K562 (cell line): Measurements from ENCODE around the gene RAB31. TPM values are rescaled to one million over a fixed set of nuclear protein-coding genes. Genes with fewer than 3 reads are reported as not detected.

Experiments used
- E2F5 ChIP-seq: sonication (generic); formaldehyde crosslinking; IDR thresholded peaks from 2 replicates; pipeline ENCODE4 v1.8.0; 2022; ENCODE audit warnings: mild to moderate bottlenecking, missing genetic modification reagents
- GATAD2B ChIP-seq: fragments of 450-650 bp; IDR thresholded peaks from 2 replicates; pipeline ENCODE4 v1.6.1; 2017; ENCODE audit warnings: mild to moderate bottlenecking, borderline replicate concordance
- MGA ChIP-seq: fragments of 450-650 bp; IDR thresholded peaks from 2 replicates; pipeline ENCODE4 v1.6.1; 2016; ENCODE audit warnings: mild to moderate bottlenecking, moderate library complexity
- PRPF4 ChIP-seq: fragments of 200-400 bp; formaldehyde crosslinking; IDR thresholded peaks from one replicate; pipeline ENCODE4 v1.6.1; 2017; ENCODE audit warnings: low read length, low read depth, mild to moderate bottlenecking; ENCODE audit not compliant: insufficient read depth, poor library complexity, severe bottlenecking
- RBM39 ChIP-seq: fragments of 200-400 bp; formaldehyde crosslinking; optimal IDR thresholded peaks from 2 replicates; pipeline ENCODE3; 2018; ENCODE audit warnings: low read depth, low read length
- SP1 ChIP-seq: sonication (generic); formaldehyde crosslinking; IDR thresholded peaks from 2 replicates; pipeline ENCODE4 v1.8.1; 2022; ENCODE audit warnings: mild to moderate bottlenecking, missing genetic modification reagents
- ZBTB9 ChIP-seq: fragments of 450-650 bp; formaldehyde crosslinking; IDR thresholded peaks from 2 replicates; pipeline ENCODE4 v1.4.0; 2020; ENCODE audit warnings: mild to moderate bottlenecking, moderate library complexity
- ZNF121 ChIP-seq: sonication (generic); formaldehyde crosslinking; conservative IDR thresholded peaks from 2 replicates; pipeline ENCODE4 v1.8.0; 2022; ENCODE audit warnings: missing genetic modification reagents
- ZNF639 ChIP-seq, 2 experiments: fragments of 200-800 bp in 1 of 2; sonication (Bioruptor generic) in 1 of 2; sonication (generic) in 1 of 2; formaldehyde crosslinking in 1 of 2; IDR thresholded peaks in 1 of 2; conservative IDR thresholded peaks in 1 of 2; 2 replicates each; pipeline versions ENCODE4 v1.5.0 to v1.6.1; 2016 to 2020; ENCODE audit warnings: missing compliant biosample characterization in 1 of 2, missing genetic modification characterization in 1 of 2, missing genetic modification reagents in 1 of 2
- polyA plus RNA-seq, 8 experiments: library from polyadenylated mRNA; depleted of rRNA in 4 of 8; stranded (reverse) in 5 of 8; unstranded in 3 of 8; fragments of >200 nt; fragmentation: Nextera tagmentation in 2 of 8; fragmentation: Illumina TruSeq in 1 of 8; extraction: Ambion mirVana in 2 of 8; extraction: Trizol in 1 of 8; gene quantifications; 2 replicates each; pipeline versions ENCODE4 v1.2.1 to v1.2.3, GENCODE V29; 2011 to 2014; ENCODE audit warnings: inconsistent platforms in 1 of 8, missing spikeins in 1 of 8
- total RNA-seq, 7 experiments: library from RNA; depleted of rRNA in 6 of 7; stranded (reverse); fragments of >200 nt in 6 of 7; fragmentation: Illumina TruSeq in 2 of 7; extraction: Trizol in 2 of 7; gene quantifications; 2 replicates each; pipeline versions ENCODE4 v1.2.1 to v1.2.3, GENCODE V29; 2011 to 2021; ENCODE audit warnings: low replicate concordance in 1 of 7

Gene RAB31
- total and polyA plus RNA-seq, 9 of the 15 experiments (the other 6 are each of a cell fraction or from before 2014, with no cell fraction given): 20.7 to 70.4 (median 41.3) TPM

GRCh38 chr18:9688036-9688741, 19.9 kb upstream of the RAB31 start (continued):
- TF ChIP-seq MGA (peak; percentile 94), PRPF4 (no peak), GATAD2B (no peak), RBM39 (peak; percentile 85), ZNF121 (no peak), E2F5 (CRISPR knock-in tag) (no peak), SP1 (CRISPR knock-in tag) (peak; percentile 41; the same call in 1 of the 2 replicates), ZBTB9 (CRISPR knock-in tag) (0 out of 2 replicates have a peak, but pooled peaks have one; percentile 43), ZNF639 (CRISPR knock-in tag; conservative IDR thresholded peaks at IDR 0.05 in 1 of 2, IDR thresholded peaks at IDR 0.05 in 1 of 2) (peak in 1 of 2 experiments; percentile 67; a peak in 1 of 4 replicates)
